ENCODE data around the gene AGXT. TPM values are rescaled to one million over a fixed set of nuclear protein-coding genes. Genes with fewer than 3 reads are reported as not detected.

Gene AGXT
- total RNA-seq, 4 donors from 2014 or later: not detected

GRCh38 chr2:240877460-240878340 is 9.1 kb downstream of the AGXT start:
- no peak overlapping the region for H3K27ac ChIP-seq
- no peak for DNase-seq
- TF ChIP-seq POLR2A (IDR thresholded peaks at IDR 0.05): no peak
- H3K9me3 ChIP-seq: no peaks in the 10 kb centered on the region
- intact Hi-C loops (cut with DNase I): no loop called here
- 75 to 83% methylated on average over 4 to 5 of the region's 40 CpGs for WGBS, 2 donors
- no peak overlapping the region for H3K4me3 ChIP-seq
- H3K4me1 ChIP-seq: no peaks in the 10 kb centered on the region
- no peaks in the 10 kb centered on the region for H3K27me3 ChIP-seq
- H3K36me3 ChIP-seq: no peaks in the 10 kb centered on the region

DNA sequence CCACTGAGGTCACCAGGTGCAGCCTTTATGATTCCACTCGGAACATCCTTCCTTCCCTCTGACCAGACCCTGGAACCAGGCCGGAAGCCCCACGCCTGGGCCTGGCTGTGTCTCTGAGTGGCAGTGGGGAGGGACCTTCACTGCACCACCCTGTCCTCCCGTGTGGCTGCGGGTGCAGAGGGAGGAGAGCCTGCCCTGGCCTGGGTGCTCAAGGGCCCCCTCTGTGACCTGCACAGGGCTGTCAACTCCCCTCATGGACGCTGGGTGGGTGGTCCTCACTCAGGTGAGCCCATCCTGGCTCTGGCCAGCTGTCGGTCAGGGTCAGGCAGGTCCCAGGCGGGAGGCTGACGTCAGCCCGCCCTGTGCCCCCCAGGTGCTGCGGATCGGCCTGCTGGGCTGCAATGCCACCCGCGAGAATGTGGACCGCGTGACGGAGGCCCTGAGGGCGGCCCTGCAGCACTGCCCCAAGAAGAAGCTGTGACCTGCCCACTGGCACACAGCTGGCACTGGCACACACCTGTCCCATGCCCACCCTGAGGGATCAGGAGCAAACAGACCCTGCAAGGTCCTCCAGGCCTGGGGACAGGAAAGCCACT is 9.8 kb downstream of the AGXT start:
- no CpG with 5 or more reads among the region's 18 CpGs for WGBS, 2 donors
- Histone ChIP-seq H3K27me3 (no peaks in the 10 kb centered on the region), H3K27ac (no peak overlapping the region), H3K36me3 (no peaks in the 10 kb centered on the region), H3K4me1 (no peaks in the 10 kb centered on the region), H3K4me3 (no peak overlapping the region), H3K9me3 (no peaks in the 10 kb centered on the region)
- no peak for DNase-seq
- intact Hi-C loops (cut with DNase I): no loop called here
- TF ChIP-seq POLR2A (IDR thresholded peaks at IDR 0.05): no peak
- TF ChIP-seq, protein P1, sequence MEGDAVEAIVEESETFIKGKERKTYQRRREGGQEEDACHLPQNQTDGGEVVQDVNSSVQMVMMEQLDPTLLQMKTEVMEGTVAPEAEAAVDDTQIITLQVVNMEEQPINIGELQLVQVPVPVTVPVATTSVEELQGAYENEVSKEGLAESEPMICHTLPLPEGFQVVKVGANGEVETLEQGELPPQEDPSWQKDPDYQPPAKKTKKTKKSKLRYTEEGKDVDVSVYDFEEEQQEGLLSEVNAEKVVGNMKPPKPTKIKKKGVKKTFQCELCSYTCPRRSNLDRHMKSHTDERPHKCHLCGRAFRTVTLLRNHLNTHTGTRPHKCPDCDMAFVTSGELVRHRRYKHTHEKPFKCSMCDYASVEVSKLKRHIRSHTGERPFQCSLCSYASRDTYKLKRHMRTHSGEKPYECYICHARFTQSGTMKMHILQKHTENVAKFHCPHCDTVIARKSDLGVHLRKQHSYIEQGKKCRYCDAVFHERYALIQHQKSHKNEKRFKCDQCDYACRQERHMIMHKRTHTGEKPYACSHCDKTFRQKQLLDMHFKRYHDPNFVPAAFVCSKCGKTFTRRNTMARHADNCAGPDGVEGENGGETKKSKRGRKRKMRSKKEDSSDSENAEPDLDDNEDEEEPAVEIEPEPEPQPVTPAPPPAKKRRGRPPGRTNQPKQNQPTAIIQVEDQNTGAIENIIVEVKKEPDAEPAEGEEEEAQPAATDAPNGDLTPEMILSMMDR (IDR thresholded peaks at IDR 0.05): no peak

GRCh38 chr2:240879105-240879504 is 10.5 kb downstream of the AGXT start:
- Histone ChIP-seq H3K9me3 (no peaks in the 10 kb centered on the region), H3K4me3 (no peak overlapping the region), H3K4me1 (no peaks in the 10 kb centered on the region), H3K36me3 (no peaks in the 10 kb centered on the region), H3K27ac (no peak overlapping the region), H3K27me3 (no peaks in the 10 kb centered on the region)
- WGBS, 2 donors: 72 to 74% methylated on average over 3 to 4 of the region's 7 CpGs
- no peak for DNase-seq
- intact Hi-C loops (cut with DNase I): no loop called here
- no peak for TF ChIP-seq POLR2A (IDR thresholded peaks at IDR 0.05)
- TF ChIP-seq, protein P1 (IDR thresholded peaks at IDR 0.05): no peak

DNA sequence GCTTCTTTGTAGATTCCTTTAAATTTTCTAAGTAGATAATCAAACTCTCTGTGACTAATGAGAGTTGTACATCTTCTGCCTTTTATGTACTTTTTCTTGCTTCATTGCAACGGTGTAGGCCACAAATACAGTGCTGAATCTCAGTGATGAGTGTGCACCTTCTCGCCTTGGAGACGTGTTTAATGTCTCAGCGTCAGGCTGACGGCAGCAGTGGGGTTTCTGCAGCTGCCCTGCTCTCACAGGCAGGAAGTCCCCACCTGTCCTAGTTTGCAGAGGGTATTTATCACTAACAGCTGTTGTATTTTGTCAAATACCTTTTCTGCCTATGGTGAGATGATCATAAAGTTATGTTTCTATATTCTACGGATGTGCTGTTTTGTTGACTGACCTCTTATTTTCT is 13.3 kb downstream of the AGXT start:
- no peak overlapping the region for H3K27ac ChIP-seq
- WGBS, 2 donors: 48 to 66% methylated on average over 6 of the region's 6 CpGs
- H3K4me1 ChIP-seq: no peaks in the 10 kb centered on the region
- DNase-seq: no peak
- peaks cover 0 to 18% (median 0%) of the 10 kb centered on the region in 3 donors for H3K36me3 ChIP-seq
- H3K4me3 ChIP-seq: no peak overlapping the region
- H3K9me3 ChIP-seq: no peaks in the 10 kb centered on the region
- no peaks in the 10 kb centered on the region for H3K27me3 ChIP-seq
- no peak for TF ChIP-seq POLR2A (IDR thresholded peaks at IDR 0.05)
- TF ChIP-seq, protein P1 (IDR thresholded peaks at IDR 0.05): no peak
- intact Hi-C loops (cut with DNase I): no loop called here

GRCh38 chr2:240884221-240884620 is 15.6 kb downstream of the AGXT start:
- Histone ChIP-seq H3K9me3 (no peaks in the 10 kb centered on the region), H3K4me1 (peaks cover 0 to 3% (median 0%) of the 10 kb centered on the region in 3 donors), H3K4me3 (no peak overlapping the region), H3K27ac (no peak overlapping the region), H3K36me3 (peaks cover 0 to 41% (median 2%) of the 10 kb centered on the region in 3 donors), H3K27me3 (no peaks in the 10 kb centered on the region)
- intact Hi-C loops (cut with DNase I): no loop called here
- WGBS, 2 donors: 90 to 100% methylated on average over 1 to 2 of the region's 2 CpGs
- TF ChIP-seq, protein P1 (IDR thresholded peaks at IDR 0.05): no peak
- TF ChIP-seq POLR2A (IDR thresholded peaks at IDR 0.05): no peak
- no peak for DNase-seq

Data from esophagus squamous epithelium (tissue), 5 donors.